ENCODE results near the gene GPS1.

The GPS1 gene

GRCh38 chr17:82092628-82092994 is 40.9 kb downstream of the GPS1 start:
- DNase-seq: no peak

- no peak for DNase-seq
Measured at GRCh38 chr17:82092995-82093751, 41.5 kb downstream of the GPS1 start.

- no peak for DNase-seq
Measured at GRCh38 chr17:82094931-82095776, 43.5 kb downstream of the GPS1 start.

- peak; percentile 88 for DNase-seq
Measured at GRCh38 chr17:82095777-82096708, 44.3 kb downstream of the GPS1 start.

GRCh38 chr17:82096709-82097183 is 45.0 kb downstream of the GPS1 start:
- no peak for DNase-seq

GRCh38 chr17:82097184-82097918 is 45.7 kb downstream of the GPS1 start:
- DNase-seq: peak; percentile 84

GRCh38 chr17:82097919-82098168 is 46.1 kb downstream of the GPS1 start:
- DNase-seq: no peak

- DNase-seq: peak; percentile 99
Measured at GRCh38 chr17:82098169-82098938, 46.7 kb downstream of the GPS1 start, which contains the start of gene FASN. FASN (minus strand) TSS chr17:82098236; CDS start chr17:82096445, 1,791 bp downstream.

- DNase-seq: peak; percentile 83
Measured at GRCh38 chr17:82098939-82099763, 47.5 kb downstream of the GPS1 start.

GRCh38 chr17:82100502-82101298 is 49.0 kb downstream of the GPS1 start:
- no peak for DNase-seq

GRCh38 chr17:82101301-82101715 is 49.6 kb downstream of the GPS1 start:
- DNase-seq: no peak

- DNase-seq: no peak
Measured at GRCh38 chr17:82101767-82102679, 50.3 kb downstream of the GPS1 start.

GRCh38 chr17:82103553-82104451 is 52.1 kb downstream of the GPS1 start:
- DNase-seq: peak; percentile 98

- no peak for DNase-seq
Measured at GRCh38 chr17:82104797-82105416, 53.2 kb downstream of the GPS1 start.

GRCh38 chr17:82105417-82105881 is 53.8 kb downstream of the GPS1 start:
- no peak for DNase-seq

GRCh38 chr17:82105882-82106687 is 54.4 kb downstream of the GPS1 start:
- peak; percentile 99 for DNase-seq
